Frontal cortex (tissue), 4 donors: Measurements from ENCODE around the gene SLC38A4. TPM values are rescaled to one million over a fixed set of nuclear protein-coding genes. Genes with fewer than 3 reads are reported as not detected.

Source experiments
- DNase-seq, 2 donors: peaks; one replicate each; pipeline ENCODE4 v3.0.0; 2012; ENCODE audit warnings: low spot score in 2 of 2
- FAIRE-seq: peaks from 2 replicates; lab custom pipeline; 2012; peaks lifted over from hg19 to GRCh38; lab: Jason Lieb, UNC
- total RNA-seq: library from RNA; depleted of rRNA; stranded (reverse); fragments of >200 nt; gene quantifications from one replicate; pipeline ENCODE4 v1.2.3, GENCODE V29; 2014
- donor health status: control.
- donor health status: control.
- donor health status: control.

SLC38A4 gene
- total RNA-seq, 1 donor from 2014 or later: 0.41 TPM

DNA sequence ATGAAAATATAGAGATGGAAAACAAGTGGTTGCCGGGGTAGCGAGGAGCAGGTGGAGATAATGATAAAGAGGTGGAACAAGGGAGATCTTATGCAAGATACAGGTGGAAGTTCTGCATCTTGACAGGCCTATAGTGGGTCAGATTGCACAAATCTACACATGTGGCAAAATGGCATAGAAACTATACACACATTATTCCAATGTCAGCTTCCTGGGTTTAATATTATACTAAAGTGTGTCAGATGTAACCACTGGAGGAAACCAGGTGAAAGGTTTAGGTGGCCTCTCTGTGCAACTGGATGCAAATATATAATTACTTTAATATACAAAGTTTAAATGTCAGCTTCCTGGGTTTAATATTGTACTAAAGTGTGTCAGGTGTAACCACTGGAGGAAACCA is 1.1 kb downstream of the SLC38A4 start:
- DNase-seq (no peak), FAIRE-seq (no peak)

GRCh38 chr12:46818642-46819041 is 7.2 kb downstream of the SLC38A4 start:
- no peak for DNase-seq
- no peak for FAIRE-seq

DNA sequence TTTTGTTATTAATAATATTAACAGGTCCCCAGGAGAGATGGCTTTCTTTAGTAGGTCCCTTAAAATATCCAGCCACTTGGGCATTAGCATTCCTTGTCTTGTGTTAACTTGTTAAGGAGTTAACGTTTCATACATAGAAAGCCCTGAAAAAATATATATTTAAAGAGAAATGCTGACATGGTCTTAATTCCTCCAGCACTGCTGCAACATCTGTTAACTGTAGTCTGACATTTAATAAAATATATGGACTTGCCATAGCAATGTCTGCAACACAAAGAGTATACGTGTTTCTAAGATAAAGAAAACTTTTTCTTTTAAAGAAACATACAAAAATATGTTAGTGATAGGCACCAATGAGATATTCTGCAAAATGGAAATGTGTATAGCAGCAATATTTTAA is 10.0 kb downstream of the SLC38A4 start:
- no peak for DNase-seq

GRCh38 chr12:46814143-46814542 is 11.7 kb downstream of the SLC38A4 start:
- DNase-seq (no peak), FAIRE-seq (no peak)

More for the DNA sequence above, 10.0 kb downstream of the SLC38A4 start:
- no peak for FAIRE-seq

DNA sequence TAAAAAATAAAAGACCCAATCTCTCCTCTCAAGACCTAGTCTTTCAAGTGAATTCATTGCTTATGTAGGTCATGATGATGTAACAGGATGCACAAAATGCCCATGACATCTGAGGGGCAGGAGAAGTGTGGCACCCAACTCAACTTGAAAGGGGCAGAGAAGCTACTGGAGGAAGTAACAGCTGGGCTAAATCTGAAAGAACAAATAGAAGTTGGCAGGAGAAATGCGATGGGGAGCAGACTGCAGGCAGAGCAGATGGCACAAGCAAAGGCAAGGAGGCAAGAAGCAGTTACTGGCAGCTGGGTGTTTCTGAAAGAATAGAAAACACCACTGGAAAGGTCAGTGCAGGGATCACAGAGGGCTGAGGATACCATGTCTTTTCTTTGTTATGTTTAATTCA is 14.6 kb downstream of the SLC38A4 start:
- DNase-seq (no peak), FAIRE-seq (no peak)

- DNase-seq: no peak
- FAIRE-seq: no peak
Measured at GRCh38 chr12:46808955-46809697, 16.7 kb downstream of the SLC38A4 start.

GRCh38 chr12:46808317-46808716 is 17.5 kb downstream of the SLC38A4 start:
- FAIRE-seq (no peak), DNase-seq (no peak)

- DNase-seq: no peak
- no peak for FAIRE-seq
Measured at GRCh38 chr12:46804054-46804453, 21.7 kb downstream of the SLC38A4 start.

GRCh38 chr12:46803517-46803916 is 22.3 kb downstream of the SLC38A4 start:
- FAIRE-seq (no peak), DNase-seq (no peak)

DNA sequence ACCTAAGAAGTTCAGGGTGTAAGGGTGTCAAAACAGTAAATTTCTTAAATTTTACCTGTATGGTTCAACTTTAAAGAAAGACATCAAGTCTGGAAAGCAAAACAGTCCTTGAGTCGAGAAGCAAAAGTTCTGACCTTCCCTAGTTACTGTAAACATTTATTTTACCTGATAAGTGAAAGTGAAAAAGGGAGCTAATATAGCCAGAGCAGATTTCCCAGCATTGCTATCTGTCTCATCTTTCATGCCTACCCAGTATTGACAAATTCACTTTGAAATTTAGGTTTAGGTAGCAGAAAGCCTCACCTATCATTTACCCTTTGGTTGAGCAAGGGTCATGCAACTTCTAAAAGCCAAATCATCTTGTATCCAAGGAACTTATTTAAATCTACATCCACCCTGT is 24.5 kb downstream of the SLC38A4 start:
- no peak for DNase-seq
- no peak for FAIRE-seq

DNA sequence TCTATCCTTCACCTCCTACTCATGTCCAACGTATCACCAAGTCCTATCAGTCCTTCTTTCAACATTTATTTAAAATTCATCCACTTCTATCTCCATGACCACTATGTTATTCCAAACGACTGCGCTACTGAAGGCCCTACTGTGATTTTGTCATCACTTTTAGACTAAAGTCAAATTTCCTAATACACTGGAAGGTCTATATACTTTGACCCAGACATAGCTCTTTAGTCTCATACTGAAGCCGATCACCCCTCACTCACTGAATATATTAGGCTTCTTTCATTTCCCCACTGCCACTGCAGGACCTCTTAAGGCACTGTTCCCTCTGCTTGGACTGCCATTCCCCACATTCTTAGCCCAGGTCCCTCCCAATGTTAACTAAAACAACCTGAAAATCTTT is 25.6 kb downstream of the SLC38A4 start:
- DNase-seq (no peak), FAIRE-seq (no peak)

DNA sequence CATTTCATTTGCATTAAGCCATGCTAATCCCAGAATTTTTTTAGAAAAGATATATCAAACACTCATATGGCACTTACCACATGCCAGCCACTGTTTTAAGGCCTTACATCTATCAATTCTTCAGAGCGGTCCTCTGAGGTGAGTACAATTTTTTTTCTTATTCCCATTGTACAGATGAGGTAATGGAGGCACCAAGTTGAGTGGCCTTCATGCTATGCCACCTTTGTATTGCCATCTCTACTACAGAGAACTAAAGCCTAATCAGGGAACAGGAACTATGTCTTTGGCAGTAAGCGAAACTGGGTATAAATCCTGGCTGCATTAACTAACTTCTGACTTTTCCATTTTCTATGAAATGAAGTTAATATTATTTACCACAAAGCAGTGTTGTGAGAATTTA is 27.1 kb downstream of the SLC38A4 start:
- DNase-seq: no peak
- FAIRE-seq: no peak

DNA sequence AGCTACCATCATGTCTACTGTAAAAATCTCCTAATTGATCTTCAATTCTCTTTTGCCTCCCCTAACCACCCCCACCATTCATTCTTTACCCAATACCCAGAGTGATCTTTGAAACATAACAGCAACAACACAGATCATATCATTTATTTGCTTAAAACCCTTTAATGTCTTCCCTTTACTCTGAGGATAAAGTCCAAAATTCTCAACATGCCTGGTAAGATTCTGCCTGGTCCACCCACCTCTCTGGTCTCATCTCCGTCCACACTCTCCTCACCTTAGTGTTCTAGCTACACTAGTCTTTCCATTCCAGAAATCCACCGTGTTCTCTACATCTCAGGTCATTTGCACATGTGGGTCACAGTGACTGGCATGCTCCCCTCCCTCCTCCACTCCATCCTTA is 27.7 kb downstream of the SLC38A4 start:
- no peak for DNase-seq
- FAIRE-seq: no peak

GRCh38 chr12:46795988-46796387 is 29.8 kb downstream of the SLC38A4 start:
- DNase-seq: no peak
- no peak for FAIRE-seq

DNA sequence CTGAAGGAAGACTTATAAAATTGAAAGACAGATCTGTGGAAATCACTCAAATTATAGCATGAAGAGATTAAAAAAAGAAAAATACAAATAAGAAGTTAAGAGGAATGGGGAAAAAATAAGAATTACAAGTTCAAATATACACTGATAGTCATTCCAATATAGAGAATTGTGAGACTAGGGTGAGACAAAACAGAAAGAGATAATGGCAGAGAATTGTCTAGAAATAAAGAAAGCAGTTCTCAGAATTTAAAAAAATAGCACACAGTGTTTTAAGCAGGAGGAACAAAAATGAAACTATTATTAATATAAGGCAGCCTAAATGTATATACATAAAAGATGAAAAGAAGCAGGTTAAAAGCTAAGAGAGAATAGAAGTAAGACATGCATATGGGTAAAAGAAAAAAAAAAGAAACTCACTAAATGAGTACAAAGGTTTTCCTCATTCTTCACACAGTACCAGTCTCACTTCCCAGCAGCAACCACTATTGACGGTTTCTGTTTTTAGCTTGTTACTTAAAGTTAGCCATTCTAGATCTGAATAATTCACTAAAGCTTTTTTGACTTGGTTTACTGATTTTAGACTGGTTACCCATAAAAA is 31.1 kb downstream of the SLC38A4 start:
- no peak for DNase-seq
- FAIRE-seq: no peak

- no peak for FAIRE-seq
Measured at GRCh38 chr12:46792925-46793324, 32.9 kb downstream of the SLC38A4 start.

DNA sequence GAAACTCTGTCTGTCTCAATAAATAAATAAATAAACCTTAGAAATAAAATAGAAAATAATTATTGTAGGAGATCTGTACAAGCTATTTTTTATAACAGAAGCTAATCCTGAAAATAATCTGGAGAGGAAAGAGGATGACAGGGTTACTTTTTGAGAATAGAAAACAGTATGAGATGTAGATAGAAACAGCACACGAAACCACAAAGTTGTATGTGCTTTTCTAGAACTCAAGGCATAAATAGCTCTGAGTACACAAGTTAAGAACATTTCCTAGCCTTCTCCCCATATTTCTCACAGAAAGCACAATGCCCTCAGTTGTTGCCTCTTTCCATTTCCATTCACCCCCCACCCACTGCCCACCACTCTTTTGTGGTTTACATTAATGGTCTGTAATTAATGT is 35.7 kb downstream of the SLC38A4 start:
- FAIRE-seq (no peak), DNase-seq (no peak)

More at GRCh38 chr12:46792925-46793324, 32.9 kb downstream of the SLC38A4 start:
- DNase-seq: no peak

- no peak for FAIRE-seq
- DNase-seq: no peak
Measured at GRCh38 chr12:46788072-46788887, 37.5 kb downstream of the SLC38A4 start.

- FAIRE-seq (no peak), DNase-seq (no peak)
Measured at GRCh38 chr12:46787496-46788055, 38.2 kb downstream of the SLC38A4 start.

GRCh38 chr12:46786774-46787173 is 39.0 kb downstream of the SLC38A4 start:
- no peak for FAIRE-seq
- DNase-seq: no peak

DNA sequence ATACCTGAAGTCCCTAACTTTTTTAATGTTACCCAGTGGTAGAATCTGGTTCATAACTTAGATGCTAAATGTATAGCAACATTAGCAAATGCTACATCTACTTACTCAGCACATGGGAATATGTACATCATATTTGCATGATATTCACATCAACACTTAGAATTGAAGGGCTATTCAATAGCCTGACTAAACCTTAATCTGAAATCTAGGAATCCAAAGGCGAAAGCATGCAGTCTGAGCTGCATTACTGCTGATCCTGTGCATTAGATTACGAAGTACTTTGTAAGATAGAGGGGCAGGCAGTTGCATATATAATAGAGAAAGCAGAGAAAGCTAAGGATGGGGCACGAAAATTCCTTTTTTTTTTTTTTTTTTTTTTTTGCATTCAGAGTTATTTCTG is 40.4 kb downstream of the SLC38A4 start:
- DNase-seq (no peak), FAIRE-seq (no peak)
